GM18520 (cell line): ENCODE results near the gene PVALEF.

Experiments
- ATAC-seq: cut with Tn5 transposase; IDR thresholded peaks from one replicate; pipeline ENCODE4 v1.9.1; 2021; ENCODE audit not compliant: unreplicated experiment

Gene PVALEF

GRCh38 chr17:81165246-81166032 is at the start of gene PVALEF:
Gene PVALEF (plus strand): TSS chr17:81165507. CDS start chr17:81181227, 15,720 bp downstream.
- no peak for ATAC-seq

- no peak for ATAC-seq
Measured at GRCh38 chr17:81115749-81116464, 49.4 kb upstream of the PVALEF start.

- no peak for ATAC-seq
Measured at GRCh38 chr17:81116704-81117103, 48.6 kb upstream of the PVALEF start.

- ATAC-seq: no peak
Measured at GRCh38 chr17:81117672-81118198, 47.6 kb upstream of the PVALEF start.

GRCh38 chr17:81118308-81119221 is 46.7 kb upstream of the PVALEF start:
- no peak for ATAC-seq

GRCh38 chr17:81119223-81120148 is 45.8 kb upstream of the PVALEF start:
- ATAC-seq: no peak

- no peak for ATAC-seq
Measured at GRCh38 chr17:81120149-81120484, 45.2 kb upstream of the PVALEF start.

GRCh38 chr17:81120695-81121621 is 44.3 kb upstream of the PVALEF start:
- no peak for ATAC-seq

- ATAC-seq: no peak
Measured at GRCh38 chr17:81121841-81122733, 43.2 kb upstream of the PVALEF start.

- no peak for ATAC-seq
Measured at GRCh38 chr17:81123052-81124048, 42.0 kb upstream of the PVALEF start.

- ATAC-seq: no peak
Measured at GRCh38 chr17:81124377-81124776, 40.9 kb upstream of the PVALEF start.

- no peak for ATAC-seq
Measured at GRCh38 chr17:81125573-81126081, 39.7 kb upstream of the PVALEF start.

- no peak for ATAC-seq
Measured at GRCh38 chr17:81126281-81127132, 38.8 kb upstream of the PVALEF start.

- ATAC-seq: no peak
Measured at GRCh38 chr17:81127133-81127455, 38.2 kb upstream of the PVALEF start.

GRCh38 chr17:81127526-81128177 is 37.7 kb upstream of the PVALEF start:
- ATAC-seq: no peak
